HepG2 (cell line): Measurements from ENCODE around the gene TAF1D.

Source experiments
- ATF7 ChIP-seq, 2 experiments: fragments of 450-650 bp in 1 of 2; sonication (generic) in 1 of 2; formaldehyde crosslinking in 1 of 2; IDR thresholded peaks; 2 replicates each; pipeline versions ENCODE4 v1.4.0 to v1.6.1; 2016 to 2020; ENCODE audit warnings: antibody characterized with exemption in 1 of 2, mild to moderate bottlenecking in 1 of 2, missing genetic modification reagents in 1 of 2
- EZH2 ChIP-seq: conservative IDR thresholded peaks from 2 replicates; pipeline ENCODE4 v1.6.1; 2012; ENCODE audit warnings: mild to moderate bottlenecking, low read depth, low read length, moderate library complexity
- GATA4 ChIP-seq: sonication (generic); IDR thresholded peaks from 2 replicates; pipeline ENCODE4 v1.6.1; 2016; ENCODE audit warnings: antibody characterized with exemption, low read depth, borderline replicate concordance
- TBP ChIP-seq: sonication (generic); formaldehyde crosslinking; IDR thresholded peaks from 2 replicates; pipeline ENCODE4 v1.5.0; 2020; ENCODE audit warnings: missing genetic modification reagents
- ZFX ChIP-seq: sonication (generic); formaldehyde crosslinking; IDR thresholded peaks from 2 replicates; pipeline ENCODE4 v1.4.0; 2020; ENCODE audit warnings: mild to moderate bottlenecking, low read depth, missing genetic modification reagents, moderate library complexity
- ZNF274 ChIP-seq: sonication (generic); formaldehyde crosslinking; IDR thresholded peaks from 2 replicates; pipeline ENCODE4 v1.5.1; 2020; ENCODE audit warnings: mild to moderate bottlenecking, missing genetic modification reagents
- ZNF543 ChIP-seq: sonication (generic); formaldehyde crosslinking; IDR thresholded peaks from 2 replicates; pipeline ENCODE4 v1.4.0; 2020; ENCODE audit warnings: mild to moderate bottlenecking, missing genetic modification reagents
- TF ChIP-seq, protein P1 (sequence below): sonication (generic); formaldehyde crosslinking; IDR thresholded peaks from 2 replicates; pipeline ENCODE4 v1.5.0; 2020; ENCODE audit warnings: mild to moderate bottlenecking, missing genetic modification reagents, moderate library complexity
- TF ChIP-seq, protein P2 (sequence below), 2 experiments: IDR thresholded peaks; 2 replicates each; pipeline ENCODE4 v1.6.1; 2011 to 2012; ENCODE audit warnings: low read length in 2 of 2, borderline replicate concordance in 1 of 2, low read depth in 1 of 2, mild to moderate bottlenecking in 1 of 2, moderate library complexity in 1 of 2

DNA sequence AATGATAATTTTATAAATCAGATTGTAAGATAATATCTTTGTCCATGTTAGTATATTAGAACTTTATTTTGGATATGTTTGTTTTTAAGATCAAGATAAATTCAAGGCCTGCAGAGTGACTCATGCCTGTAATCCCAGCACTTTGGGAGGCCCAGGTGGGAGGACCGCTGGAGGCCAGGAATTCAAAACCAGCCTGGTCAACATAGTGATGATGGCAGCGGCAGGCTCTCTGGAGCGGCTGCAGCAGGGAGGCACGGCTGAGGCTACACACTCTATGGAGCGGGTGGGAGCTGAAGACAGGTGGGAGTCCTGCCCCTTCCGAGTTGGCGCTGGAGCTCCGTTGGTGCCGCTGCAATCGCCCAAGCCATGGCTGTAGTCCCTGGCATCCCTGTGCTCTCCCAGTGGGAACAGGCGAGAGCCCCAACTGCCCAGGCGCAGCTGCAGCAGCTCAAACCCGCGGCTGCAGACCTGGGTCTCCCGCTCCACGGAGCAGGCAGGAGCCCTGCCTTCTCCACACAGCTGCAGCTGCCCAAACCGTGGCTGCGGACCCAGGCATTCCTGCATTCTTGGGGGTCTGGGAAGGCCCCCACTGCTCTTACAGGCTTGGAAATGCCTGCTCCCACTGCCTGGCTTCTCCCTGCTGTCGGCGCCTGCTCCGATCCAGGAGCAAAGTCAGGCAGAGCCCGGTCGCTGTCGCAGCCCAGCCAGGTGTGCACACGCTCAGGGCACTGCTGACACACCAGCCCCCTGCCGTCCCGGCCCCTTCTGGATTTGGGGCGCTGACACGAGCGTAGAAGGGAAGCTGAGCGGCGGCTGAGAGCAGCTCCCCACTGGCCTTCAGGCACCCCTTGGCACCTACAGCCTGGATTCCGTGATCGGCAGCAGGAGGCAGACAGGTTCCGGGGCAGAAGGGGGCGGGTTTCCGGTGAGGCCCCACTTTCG lies 16.9 kb upstream of the TAF1D start:
- TF ChIP-seq, protein P1, sequence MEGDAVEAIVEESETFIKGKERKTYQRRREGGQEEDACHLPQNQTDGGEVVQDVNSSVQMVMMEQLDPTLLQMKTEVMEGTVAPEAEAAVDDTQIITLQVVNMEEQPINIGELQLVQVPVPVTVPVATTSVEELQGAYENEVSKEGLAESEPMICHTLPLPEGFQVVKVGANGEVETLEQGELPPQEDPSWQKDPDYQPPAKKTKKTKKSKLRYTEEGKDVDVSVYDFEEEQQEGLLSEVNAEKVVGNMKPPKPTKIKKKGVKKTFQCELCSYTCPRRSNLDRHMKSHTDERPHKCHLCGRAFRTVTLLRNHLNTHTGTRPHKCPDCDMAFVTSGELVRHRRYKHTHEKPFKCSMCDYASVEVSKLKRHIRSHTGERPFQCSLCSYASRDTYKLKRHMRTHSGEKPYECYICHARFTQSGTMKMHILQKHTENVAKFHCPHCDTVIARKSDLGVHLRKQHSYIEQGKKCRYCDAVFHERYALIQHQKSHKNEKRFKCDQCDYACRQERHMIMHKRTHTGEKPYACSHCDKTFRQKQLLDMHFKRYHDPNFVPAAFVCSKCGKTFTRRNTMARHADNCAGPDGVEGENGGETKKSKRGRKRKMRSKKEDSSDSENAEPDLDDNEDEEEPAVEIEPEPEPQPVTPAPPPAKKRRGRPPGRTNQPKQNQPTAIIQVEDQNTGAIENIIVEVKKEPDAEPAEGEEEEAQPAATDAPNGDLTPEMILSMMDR (CRISPR knock-in tag) = no peak
- TF ChIP-seq TBP (CRISPR knock-in tag) (no peak), ZNF543 (no peak), ZNF274 (CRISPR knock-in tag) (no peak), EZH2 (no peak), GATA4 (no peak), ZFX (no peak), ATF7 (IDR thresholded peaks at IDR 0.05) (no peak), ATF7 (CRISPR knock-in tag; IDR thresholded peaks at IDR 0.05) (no peak)
- TF ChIP-seq, protein P2, sequence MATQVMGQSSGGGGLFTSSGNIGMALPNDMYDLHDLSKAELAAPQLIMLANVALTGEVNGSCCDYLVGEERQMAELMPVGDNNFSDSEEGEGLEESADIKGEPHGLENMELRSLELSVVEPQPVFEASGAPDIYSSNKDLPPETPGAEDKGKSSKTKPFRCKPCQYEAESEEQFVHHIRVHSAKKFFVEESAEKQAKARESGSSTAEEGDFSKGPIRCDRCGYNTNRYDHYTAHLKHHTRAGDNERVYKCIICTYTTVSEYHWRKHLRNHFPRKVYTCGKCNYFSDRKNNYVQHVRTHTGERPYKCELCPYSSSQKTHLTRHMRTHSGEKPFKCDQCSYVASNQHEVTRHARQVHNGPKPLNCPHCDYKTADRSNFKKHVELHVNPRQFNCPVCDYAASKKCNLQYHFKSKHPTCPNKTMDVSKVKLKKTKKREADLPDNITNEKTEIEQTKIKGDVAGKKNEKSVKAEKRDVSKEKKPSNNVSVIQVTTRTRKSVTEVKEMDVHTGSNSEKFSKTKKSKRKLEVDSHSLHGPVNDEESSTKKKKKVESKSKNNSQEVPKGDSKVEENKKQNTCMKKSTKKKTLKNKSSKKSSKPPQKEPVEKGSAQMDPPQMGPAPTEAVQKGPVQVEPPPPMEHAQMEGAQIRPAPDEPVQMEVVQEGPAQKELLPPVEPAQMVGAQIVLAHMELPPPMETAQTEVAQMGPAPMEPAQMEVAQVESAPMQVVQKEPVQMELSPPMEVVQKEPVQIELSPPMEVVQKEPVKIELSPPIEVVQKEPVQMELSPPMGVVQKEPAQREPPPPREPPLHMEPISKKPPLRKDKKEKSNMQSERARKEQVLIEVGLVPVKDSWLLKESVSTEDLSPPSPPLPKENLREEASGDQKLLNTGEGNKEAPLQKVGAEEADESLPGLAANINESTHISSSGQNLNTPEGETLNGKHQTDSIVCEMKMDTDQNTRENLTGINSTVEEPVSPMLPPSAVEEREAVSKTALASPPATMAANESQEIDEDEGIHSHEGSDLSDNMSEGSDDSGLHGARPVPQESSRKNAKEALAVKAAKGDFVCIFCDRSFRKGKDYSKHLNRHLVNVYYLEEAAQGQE (IDR thresholded peaks at IDR 0.05; ENCODE audit: borderline replicate concordance in 1 of 2, low read depth in 1 of 2, low read length in 2 of 2) = no peak
